Activated naive CD4-positive, alpha-beta T cell treated with anti-CD3 and anti-CD28 coated beads, Interleukin-2, amount 50 U/mL, for 24 hours (primary cell): ENCODE results near the gene ALDH3B2.
A peak's percentile ranks its signal among the peaks of the same experiment; 100 is the strongest.
"Not testable (repeated sequence)": the region's sequence is repeated elsewhere in the genome, so short reads cannot be mapped to it uniquely, and the experiment has no call there.

ENCODE experiments used
- H3K27ac Mint-ChIP-seq: one replicate; pipeline ENCODE4 v1.8.0; 2021; ENCODE audit warnings: mild to moderate bottlenecking, mixed read lengths
- H3K27me3 Mint-ChIP-seq: one replicate; pipeline ENCODE4 v1.8.0; 2021; ENCODE audit warnings: mixed read lengths
- H3K36me3 Mint-ChIP-seq: one replicate; pipeline ENCODE4 v1.8.0; 2021; ENCODE audit warnings: mixed read lengths
- H3K4me1 Mint-ChIP-seq: one replicate; pipeline ENCODE4 v1.8.0; 2021; ENCODE audit warnings: mixed read lengths
- H3K4me3 Mint-ChIP-seq: one replicate; pipeline ENCODE4 v1.8.0; 2021; ENCODE audit warnings: mild to moderate bottlenecking, mixed read lengths
- H3K9me3 Mint-ChIP-seq: one replicate; pipeline ENCODE4 v1.8.0; 2021; ENCODE audit warnings: mixed read lengths

ALDH3B2 gene

GRCh38 chr11:67632175-67632981 lies 42.0 kb downstream of the ALDH3B2 start:
- H3K4me3 Mint-ChIP-seq = peak overlapping the region; percentile 58
- no peaks in the 10 kb centered on the region for H3K27me3 Mint-ChIP-seq
- no peaks in the 10 kb centered on the region for H3K9me3 Mint-ChIP-seq
- no peak overlapping the region for H3K27ac Mint-ChIP-seq
- H3K4me1 Mint-ChIP-seq = peaks cover 6% of the 10 kb centered on the region
- H3K36me3 Mint-ChIP-seq = no peaks in the 10 kb centered on the region

- H3K27me3 Mint-ChIP-seq = no peaks in the 10 kb centered on the region
- H3K4me3 Mint-ChIP-seq = peak overlapping the region; percentile 58
- H3K27ac Mint-ChIP-seq = peak overlapping the region; percentile 65
- no peaks in the 10 kb centered on the region for H3K9me3 Mint-ChIP-seq
- no peaks in the 10 kb centered on the region for H3K36me3 Mint-ChIP-seq
- H3K4me1 Mint-ChIP-seq = peaks cover 6% of the 10 kb centered on the region
Measured at GRCh38 chr11:67631853-67632174, 42.6 kb downstream of the ALDH3B2 start.

- Mint-ChIP-seq H3K9me3 (no peaks in the 10 kb centered on the region), H3K4me1 (peaks cover 6% of the 10 kb centered on the region), H3K27me3 (no peaks in the 10 kb centered on the region), H3K4me3 (peak overlapping the region; percentile 90), H3K36me3 (no peaks in the 10 kb centered on the region), H3K27ac (no peak overlapping the region)
Measured at GRCh38 chr11:67631411-67631810, 43.0 kb downstream of the ALDH3B2 start.

GRCh38 chr11:67630943-67631331 lies 43.5 kb downstream of the ALDH3B2 start:
- H3K36me3 Mint-ChIP-seq = no peaks in the 10 kb centered on the region
- H3K4me1 Mint-ChIP-seq = peaks cover 6% of the 10 kb centered on the region
- H3K4me3 Mint-ChIP-seq = peak overlapping the region; percentile 90
- peak overlapping the region; percentile 91 for H3K27ac Mint-ChIP-seq
- H3K9me3 Mint-ChIP-seq = no peaks in the 10 kb centered on the region
- H3K27me3 Mint-ChIP-seq = no peaks in the 10 kb centered on the region

GRCh38 chr11:67630228-67630942 lies 44.0 kb downstream of the ALDH3B2 start:
- no peaks in the 10 kb centered on the region for H3K36me3 Mint-ChIP-seq
- peak overlapping the region; percentile 90 for H3K4me3 Mint-ChIP-seq
- H3K27me3 Mint-ChIP-seq = no peaks in the 10 kb centered on the region
- H3K9me3 Mint-ChIP-seq = no peaks in the 10 kb centered on the region
- peaks cover 6% of the 10 kb centered on the region for H3K4me1 Mint-ChIP-seq
- H3K27ac Mint-ChIP-seq = peak overlapping the region; percentile 91

GRCh38 chr11:67629386-67630227 lies 44.8 kb downstream of the ALDH3B2 start, which contains the start of gene NUDT8:
Gene NUDT8 (minus strand): TSS chr11:67629937. CDS start chr11:67629911, 26 bp downstream.
- Mint-ChIP-seq H3K36me3 (no peaks in the 10 kb centered on the region), H3K4me1 (peaks cover 6% of the 10 kb centered on the region), H3K4me3 (peak within 1 kb of the TSS; percentile 90), H3K27me3 (no peaks in the 10 kb centered on the region), H3K9me3 (no peaks in the 10 kb centered on the region), H3K27ac (peak within 1 kb of the TSS; percentile 91)

- peak overlapping the region; percentile 49 for H3K4me3 Mint-ChIP-seq
- H3K9me3 Mint-ChIP-seq = no peaks in the 10 kb centered on the region
- H3K27me3 Mint-ChIP-seq = no peaks in the 10 kb centered on the region
- H3K36me3 Mint-ChIP-seq = no peaks in the 10 kb centered on the region
- H3K4me1 Mint-ChIP-seq = peaks cover 6% of the 10 kb centered on the region
- no peak overlapping the region for H3K27ac Mint-ChIP-seq
Measured at GRCh38 chr11:67628710-67629385, 45.6 kb downstream of the ALDH3B2 start.

GRCh38 chr11:67627812-67628624 lies 46.4 kb downstream of the ALDH3B2 start:
- H3K36me3 Mint-ChIP-seq = no peaks in the 10 kb centered on the region
- no peaks in the 10 kb centered on the region for H3K27me3 Mint-ChIP-seq
- no peak overlapping the region for H3K4me3 Mint-ChIP-seq
- peaks cover 6% of the 10 kb centered on the region for H3K4me1 Mint-ChIP-seq
- no peaks in the 10 kb centered on the region for H3K9me3 Mint-ChIP-seq
- H3K27ac Mint-ChIP-seq = no peak overlapping the region

GRCh38 chr11:67627441-67627811 lies 47.0 kb downstream of the ALDH3B2 start:
- H3K36me3 Mint-ChIP-seq = no peaks in the 10 kb centered on the region
- no peak overlapping the region for H3K4me3 Mint-ChIP-seq
- H3K9me3 Mint-ChIP-seq = no peaks in the 10 kb centered on the region
- H3K27me3 Mint-ChIP-seq = no peaks in the 10 kb centered on the region
- peaks cover 6% of the 10 kb centered on the region for H3K4me1 Mint-ChIP-seq
- H3K27ac Mint-ChIP-seq = no peak overlapping the region

GRCh38 chr11:67626970-67627369 lies 47.5 kb downstream of the ALDH3B2 start:
- H3K36me3 Mint-ChIP-seq = no peaks in the 10 kb centered on the region
- no peaks in the 10 kb centered on the region for H3K27me3 Mint-ChIP-seq
- peaks cover 6% of the 10 kb centered on the region for H3K4me1 Mint-ChIP-seq
- H3K9me3 Mint-ChIP-seq = no peaks in the 10 kb centered on the region
- H3K4me3 Mint-ChIP-seq = no peak overlapping the region
- H3K27ac Mint-ChIP-seq = no peak overlapping the region

GRCh38 chr11:67626131-67626833 lies 48.1 kb downstream of the ALDH3B2 start:
- peak overlapping the region; percentile 76 for H3K27ac Mint-ChIP-seq
- H3K27me3 Mint-ChIP-seq, H3K4me3 Mint-ChIP-seq: not testable (repeated sequence)

GRCh38 chr11:67623795-67624194 lies 50.6 kb downstream of the ALDH3B2 start:
- not testable (repeated sequence) for H3K4me1 Mint-ChIP-seq, H3K9me3 Mint-ChIP-seq, H3K27ac Mint-ChIP-seq, H3K4me3 Mint-ChIP-seq, H3K27me3 Mint-ChIP-seq, H3K36me3 Mint-ChIP-seq

More at GRCh38 chr11:67626131-67626833, 48.1 kb downstream of the ALDH3B2 start:
- H3K9me3 Mint-ChIP-seq, H3K4me1 Mint-ChIP-seq, H3K36me3 Mint-ChIP-seq: not testable (repeated sequence)

- not testable (repeated sequence) for H3K4me3 Mint-ChIP-seq, H3K36me3 Mint-ChIP-seq, H3K4me1 Mint-ChIP-seq, H3K27me3 Mint-ChIP-seq, H3K27ac Mint-ChIP-seq, H3K9me3 Mint-ChIP-seq
Measured at GRCh38 chr11:67622905-67623304, 51.5 kb downstream of the ALDH3B2 start.

GRCh38 chr11:67621928-67622327 lies 52.5 kb downstream of the ALDH3B2 start:
- not testable (repeated sequence) for H3K4me3 Mint-ChIP-seq, H3K4me1 Mint-ChIP-seq, H3K9me3 Mint-ChIP-seq, H3K36me3 Mint-ChIP-seq, H3K27me3 Mint-ChIP-seq, H3K27ac Mint-ChIP-seq
